Measurements from ENCODE around the gene VTI1A. TPM values are rescaled to one million over a fixed set of nuclear protein-coding genes. Genes with fewer than 3 reads are reported as not detected.

VTI1A gene
- total and polyA plus RNA-seq, 2 experiments from 2014 or later, result 26.8 to 31.0 TPM

GRCh38 chr10:112441520-112441919 is 5.5 kb upstream of the VTI1A start (continued):
- no peak for TF ChIP-seq CTCF (conservative IDR thresholded peaks at IDR 0.05; ENCODE audit: low read depth in 2 of 2)
- no peak for TF ChIP-seq ZNF114 (CRISPR knock-in tag; IDR thresholded peaks at IDR 0.05)
- no peak for TF ChIP-seq STAT1 (IDR thresholded peaks at IDR 0.05; ENCODE audit: unreplicated experiment)
- TF ChIP-seq EZH2phosphoT487 (IDR thresholded peaks at IDR 0.05; ENCODE audit: unreplicated experiment), result no peak

GRCh38 chr10:112442063-112442462 is 5.0 kb upstream of the VTI1A start:
- Histone ChIP-seq H3K9me2 (ENCODE audit: insufficient read depth) (no peaks in the 10 kb centered on the region), H3K27me3 (ENCODE audit: insufficient read depth) (no peaks in the 10 kb centered on the region), H3K79me2 (replicated peaks; ENCODE audit: insufficient read depth) (peaks cover 17% of the 10 kb centered on the region), H3K4me1 (ENCODE audit: insufficient read depth) (peaks cover 8% of the 10 kb centered on the region), H4K20me1 (replicated peaks; ENCODE audit: insufficient read depth) (peaks cover 10% of the 10 kb centered on the region; the same call in 1 of the 2 replicates), H2AFZ (no peak overlapping the region), H3K4me2 (no peak overlapping the region), H3K27ac (ENCODE audit: low read depth) (no peak overlapping the region), H3K4me3 (no peak overlapping the region), H3K36me3 (ENCODE audit: insufficient read depth) (peaks cover 31% of the 10 kb centered on the region), H3F3A (replicated peaks; ENCODE audit: low read depth) (no peaks in the 10 kb centered on the region)
- Mint-ChIP-seq H3K27ac (no peak overlapping the region), H3K36me3 (ENCODE audit: low read depth) (peaks cover 27% of the 10 kb centered on the region), H3K27me3 (ENCODE audit: insufficient read depth, low read depth, poor library complexity) (peaks cover 9% of the 10 kb centered on the region), H3K4me1 (peaks cover 4% of the 10 kb centered on the region; the same call in 2 of the 3 replicates), H3K9me3 (no peaks in the 10 kb centered on the region), H3K4me3 (no peak overlapping the region)
- DNase-seq (ENCODE audit: low spot score), result no peak
- TF ChIP-seq CREB1 (CRISPR knock-in tag; IDR thresholded peaks at IDR 0.05; ENCODE audit: low read depth) (no peak), POLR2AphosphoS5 (IDR thresholded peaks at IDR 0.05; ENCODE audit: low read depth) (no peak)
- no peak for ATAC-seq

GRCh38 chr10:112446055-112446854 is 760 bp upstream of the VTI1A start:
- H3K4me1 Mint-ChIP-seq, result peaks cover 13% of the 10 kb centered on the region; the same call in 2 of the 3 replicates
- peaks cover 12% of the 10 kb centered on the region; the same call in 1 of the 2 replicates for H4K20me1 ChIP-seq (replicated peaks; ENCODE audit: insufficient read depth)
- H3K27ac Mint-ChIP-seq, result peak overlapping the region; percentile 99
- peak overlapping the region; percentile 91 for H3K4me3 Mint-ChIP-seq
- peaks cover 13% of the 10 kb centered on the region for H3K27me3 Mint-ChIP-seq (ENCODE audit: insufficient read depth, low read depth, poor library complexity)
- peak overlapping the region; percentile 84 for H3K4me2 ChIP-seq
- H3K4me3 ChIP-seq, result peak overlapping the region; percentile 99
- H3K27ac ChIP-seq (ENCODE audit: low read depth), result peak overlapping the region; percentile 99; the same call in 1 of the 2 replicates
- H3K36me3 Mint-ChIP-seq (ENCODE audit: low read depth), result peaks cover 14% of the 10 kb centered on the region
- H3F3A ChIP-seq (replicated peaks; ENCODE audit: low read depth), result no peaks in the 10 kb centered on the region
- peaks cover 12% of the 10 kb centered on the region for H3K4me1 ChIP-seq (ENCODE audit: insufficient read depth)
- peaks cover 56% of the 10 kb centered on the region for H3K79me2 ChIP-seq (replicated peaks; ENCODE audit: insufficient read depth)
- ATAC-seq (no peak), DNase-seq (ENCODE audit: low spot score) (no peak)
- H3K9me2 ChIP-seq (ENCODE audit: insufficient read depth), result no peaks in the 10 kb centered on the region
- H3K9me3 Mint-ChIP-seq, result no peaks in the 10 kb centered on the region; the same call in 2 of the 3 replicates
- no peaks in the 10 kb centered on the region for H3K27me3 ChIP-seq (ENCODE audit: insufficient read depth)
- peak overlapping the region; percentile 100 for H2AFZ ChIP-seq
- H3K36me3 ChIP-seq (ENCODE audit: insufficient read depth), result peaks cover 11% of the 10 kb centered on the region; the same call in 1 of the 2 replicates
- TF ChIP-seq CTCF (conservative IDR thresholded peaks at IDR 0.05; ENCODE audit: low read depth in 2 of 2), result no peak
- no peak for TF ChIP-seq REST (IDR thresholded peaks at IDR 0.05; ENCODE audit: unreplicated experiment)
